CD4-positive, alpha-beta memory T cell (primary cell): ENCODE measurements around the gene OR2J3. TPM values are rescaled to one million over a fixed set of nuclear protein-coding genes. Genes with fewer than 3 reads are reported as not detected.
"Not testable (repeated sequence)": the region's sequence is repeated elsewhere in the genome, so short reads cannot be mapped to it uniquely, and the experiment has no call there.

Source experiments
- CTCF ChIA-PET: fragments of 350-600 bp; sonication (Branson Sonifier 250); formaldehyde crosslinking; loops from one replicate; lab custom pipeline; 2021; ENCODE audit warnings: inconsistent platforms; ENCODE audit not compliant: partially characterized antibody; lab: Charles Lee
- POLR2A ChIA-PET: fragments of 350-600 bp; sonication (Branson Sonifier 250); formaldehyde crosslinking; loops from one replicate; lab custom pipeline; 2021; ENCODE audit not compliant: partially characterized antibody; lab: Charles Lee
- DNase-seq, 5 donors: peaks; one replicate each; pipeline versions ENCODE4 v3.0.0 to v3.0.0-alpha.2; 2020 to 2022; ENCODE audit warnings: mixed read lengths in 1 of 5
- H3K27ac ChIP-seq: one replicate; pipeline ENCODE4 v1.7.0; 2013; ENCODE audit warnings: low read depth, low read length
- H3K27me3 ChIP-seq: 2 replicates; pipeline ENCODE4 v1.7.0; 2013; ENCODE audit warnings: mild to moderate bottlenecking, low read length, moderate library complexity; ENCODE audit not compliant: insufficient read depth
- H3K36me3 ChIP-seq: 2 replicates; pipeline ENCODE4 v1.7.0; 2013; ENCODE audit warnings: mild to moderate bottlenecking, low read length, moderate library complexity; ENCODE audit not compliant: insufficient read depth
- H3K4me1 ChIP-seq: 2 replicates; pipeline ENCODE4 v1.7.0; 2013; ENCODE audit warnings: mild to moderate bottlenecking, low read length, moderate library complexity; ENCODE audit not compliant: insufficient read depth
- H3K4me3 ChIP-seq, 2 donors: one replicate each; pipeline ENCODE4 v1.7.0; 2013; ENCODE audit warnings: low read length in 2 of 2, mild to moderate bottlenecking in 1 of 2
- H3K9me3 ChIP-seq, 2 donors: one replicate each; pipeline ENCODE4 v1.7.0; 2013; ENCODE audit warnings: low read length in 2 of 2, control low read depth in 1 of 2; ENCODE audit not compliant: control insufficient read depth in 1 of 2
- H3K27ac Mint-ChIP-seq, 7 donors: one replicate each; pipeline ENCODE4 v1.8.0; 2020 to 2021; ENCODE audit warnings: mixed read lengths in 7 of 7, mild to moderate bottlenecking in 6 of 7, inconsistent platforms in 3 of 7, moderate library complexity in 3 of 7
- H3K27me3 Mint-ChIP-seq, 2 donors: one replicate each; pipeline ENCODE4 v1.8.0; 2020 to 2021; ENCODE audit warnings: mixed read lengths in 2 of 2
- H3K36me3 Mint-ChIP-seq, 2 donors: one replicate each; pipeline ENCODE4 v1.8.0; 2020 to 2021; ENCODE audit warnings: mixed read lengths in 2 of 2, inconsistent platforms in 1 of 2, mild to moderate bottlenecking in 1 of 2
- H3K4me1 Mint-ChIP-seq, 4 donors: one replicate each; pipeline ENCODE4 v1.8.0; 2020 to 2021; ENCODE audit warnings: mixed read lengths in 4 of 4, mild to moderate bottlenecking in 1 of 4
- H3K4me3 Mint-ChIP-seq, 8 donors: one replicate each; pipeline ENCODE4 v1.8.0; 2020 to 2021; ENCODE audit warnings: mixed read lengths in 8 of 8, mild to moderate bottlenecking in 7 of 8, moderate library complexity in 6 of 8, inconsistent platforms in 3 of 8
- H3K9me3 Mint-ChIP-seq, 8 donors: one replicate each; pipeline ENCODE4 v1.8.0; 2020 to 2021; ENCODE audit warnings: mixed read lengths in 8 of 8, mild to moderate bottlenecking in 5 of 8, inconsistent platforms in 3 of 8, moderate library complexity in 1 of 8
- intact Hi-C: fragments of 100-400 bp; cut with micrococcal nuclease; formaldehyde crosslinking; loops from one replicate; pipeline ENCODE4 v1.15.1; 2023
- polyA plus RNA-seq, 2 donors: library from polyadenylated mRNA; unstranded; fragments of 300-500 nt; fragmentation: Illumina TruSeq; gene quantifications; one replicate each; pipeline ENCODE4 v1.2.3, GENCODE V29; 2021
- total RNA-seq, 2 experiments: library from RNA; stranded (reverse); gene quantifications; one replicate each; pipeline ENCODE4 v1.2.3, GENCODE V29; 2021

The OR2J3 gene
- total and polyA plus RNA-seq, 4 experiments from 2014 or later, result not detected

GRCh38 chr6:29159922-29160321 lies 52.1 kb downstream of the OR2J3 start:
- CTCF ChIA-PET, DNase-seq, H3K27me3 ChIP-seq, H3K4me1 ChIP-seq, H3K4me3 Mint-ChIP-seq, intact Hi-C loops, H3K36me3 ChIP-seq, POLR2A ChIA-PET, H3K36me3 Mint-ChIP-seq, H3K4me1 Mint-ChIP-seq, H3K4me3 ChIP-seq, H3K27ac Mint-ChIP-seq, H3K27ac ChIP-seq, H3K9me3 ChIP-seq: not testable (repeated sequence)
- H3K9me3 Mint-ChIP-seq, result peaks cover 0 to 14% (median 4%) of the 10 kb centered on the region in 8 donors
- H3K27me3 Mint-ChIP-seq, result peaks cover 30 to 32% of the 10 kb centered on the region in 2 donors

Other genes starting within 250 kb of the OR2J3 start
- 100 to 1,000 TPM; 102 to 108 TPM for gene TRIM27, start 184.1 kb upstream of the OR2J3 start, total RNA-seq
- gene TRIM27, start 184.1 kb upstream of the OR2J3 start, polyA plus RNA-seq, result 10 to 100 TPM; 51.6 to 64.6 TPM
- gene ZNF311, start 102.7 kb upstream of the OR2J3 start, total RNA-seq, result under 1 TPM; 0.33 to 0.64 TPM
- under 1 TPM in 1 of 2 donors, not detected in 1; 0.15 TPM for gene ZNF311, start 102.7 kb upstream of the OR2J3 start, polyA plus RNA-seq
- gene OR2W1, start 62.9 kb upstream of the OR2J3 start, total RNA-seq, result not detected
- not detected for gene OR2W1, start 62.9 kb upstream of the OR2J3 start, polyA plus RNA-seq
- not detected for gene OR2B3, start 20.7 kb upstream of the OR2J3 start, total RNA-seq
- not detected for gene OR2B3, start 20.7 kb upstream of the OR2J3 start, polyA plus RNA-seq
- not detected for gene OR2J1, start 8.6 kb upstream of the OR2J3 start, total RNA-seq
- gene OR2J1, start 8.6 kb upstream of the OR2J3 start, polyA plus RNA-seq, result not detected
- not detected for gene OR2J2, start 62.8 kb downstream of the OR2J3 start, total RNA-seq
- not detected for gene OR2J2, start 62.8 kb downstream of the OR2J3 start, polyA plus RNA-seq
- gene OR14J1, start 193.6 kb downstream of the OR2J3 start, total RNA-seq, result not detected
- gene OR14J1, start 193.6 kb downstream of the OR2J3 start, polyA plus RNA-seq, result not detected